ENCODE data around the gene STX2.
"Not testable (repeated sequence)": the region's sequence is repeated elsewhere in the genome, so short reads cannot be mapped to it uniquely, and the experiment has no call there.

STX2 gene

DNA sequence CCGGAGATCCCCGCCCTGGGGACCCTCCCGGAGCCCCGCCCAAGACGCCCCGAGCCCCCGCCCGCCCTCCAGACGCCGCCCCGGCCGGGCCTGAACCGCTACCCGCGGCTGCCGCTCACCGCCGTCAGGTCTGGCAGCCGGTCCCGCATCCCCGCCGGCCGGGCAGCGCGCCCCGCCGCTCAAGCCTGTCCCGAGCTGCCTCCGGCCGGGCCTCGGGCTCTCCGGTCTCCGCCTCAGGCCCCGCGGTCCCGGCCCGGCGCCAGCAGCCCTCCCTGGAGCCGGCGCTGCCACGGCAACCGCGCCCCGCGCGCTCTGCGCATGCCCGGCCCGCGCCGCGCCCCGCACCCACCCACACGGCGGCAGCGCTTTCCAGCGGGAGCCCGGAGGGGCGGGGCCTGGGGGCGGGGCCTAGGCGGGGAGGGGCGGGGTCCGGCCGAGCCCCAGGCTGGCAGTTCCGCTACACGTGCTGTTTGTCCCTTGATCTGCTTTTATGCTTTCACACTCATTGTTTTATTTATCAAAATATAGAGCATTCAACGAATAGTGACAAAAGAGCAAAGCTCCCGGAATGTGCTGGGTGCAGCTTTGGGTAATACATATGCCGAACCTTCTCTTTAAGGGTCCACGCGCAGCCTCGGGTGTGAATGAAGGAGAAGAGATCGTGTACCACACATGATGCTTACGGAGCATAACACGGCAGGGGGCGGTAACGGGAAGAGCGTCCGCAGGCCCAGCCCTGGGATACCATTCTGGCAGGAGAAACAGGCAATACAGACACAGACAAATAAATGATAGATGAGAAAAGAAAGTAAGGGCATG is at the start of gene STX2:
Gene STX2 (minus strand): TSS at position 300 of the 819 bp plus-strand sequence. CDS start 151 bp downstream, at position 149.
- DNase-seq (ENCODE audit: low read depth in 2 of 2): peak; percentile 89 to 92

GRCh38 chr12:130887190-130887589 is 48.1 kb upstream of the STX2 start:
- not testable (repeated sequence) for DNase-seq (ENCODE audit: low read depth in 2 of 2)

DNA sequence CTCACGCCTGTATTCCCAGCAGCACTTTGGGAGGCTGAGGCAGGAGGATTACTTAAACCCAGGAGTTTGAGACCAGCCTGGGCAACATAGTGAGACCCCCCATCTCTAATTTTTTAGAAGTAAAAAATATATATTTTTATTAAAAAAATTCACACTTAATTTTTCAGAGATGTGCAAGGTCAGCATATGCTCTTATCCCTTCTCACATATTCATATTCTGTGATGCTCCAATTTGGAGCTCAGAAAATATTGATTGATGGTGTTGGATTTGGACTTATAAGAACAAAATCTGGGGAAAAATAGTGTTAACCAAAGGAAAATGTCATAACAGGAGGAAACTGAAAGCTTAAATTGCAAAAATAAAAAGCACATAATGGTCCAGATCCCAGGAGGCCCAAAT is 42.5 kb upstream of the STX2 start:
- DNase-seq (ENCODE audit: low read depth in 2 of 2): no peak

- no peak for DNase-seq (ENCODE audit: low read depth in 2 of 2)
Observed at GRCh38 chr12:130881046-130881445, 42.0 kb upstream of the STX2 start.

DNA sequence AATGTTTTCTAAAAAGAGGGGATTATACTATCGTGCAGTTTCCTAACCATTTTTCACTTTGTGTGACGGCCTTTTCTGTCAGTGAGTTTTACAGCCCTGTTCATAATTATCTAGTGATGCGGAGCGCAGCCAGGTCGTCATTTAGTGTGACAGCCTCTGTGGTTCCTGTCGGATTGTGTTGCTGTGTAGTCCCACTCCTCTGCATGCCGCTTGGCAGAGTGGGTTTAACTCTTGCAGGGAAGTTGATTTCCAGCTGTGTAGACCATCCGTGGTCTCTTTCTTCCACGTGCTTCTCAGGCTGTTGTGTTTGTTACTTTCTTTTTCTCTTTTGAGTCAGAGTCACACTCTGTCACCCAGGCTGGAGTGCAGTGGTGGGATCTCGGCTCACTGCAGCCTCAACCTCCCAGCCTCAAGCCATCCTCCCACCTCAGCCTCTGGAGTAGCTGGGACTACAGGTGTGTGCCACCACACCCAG is 41.4 kb upstream of the STX2 start:
- no peak for DNase-seq (ENCODE audit: low read depth in 2 of 2)

DNA sequence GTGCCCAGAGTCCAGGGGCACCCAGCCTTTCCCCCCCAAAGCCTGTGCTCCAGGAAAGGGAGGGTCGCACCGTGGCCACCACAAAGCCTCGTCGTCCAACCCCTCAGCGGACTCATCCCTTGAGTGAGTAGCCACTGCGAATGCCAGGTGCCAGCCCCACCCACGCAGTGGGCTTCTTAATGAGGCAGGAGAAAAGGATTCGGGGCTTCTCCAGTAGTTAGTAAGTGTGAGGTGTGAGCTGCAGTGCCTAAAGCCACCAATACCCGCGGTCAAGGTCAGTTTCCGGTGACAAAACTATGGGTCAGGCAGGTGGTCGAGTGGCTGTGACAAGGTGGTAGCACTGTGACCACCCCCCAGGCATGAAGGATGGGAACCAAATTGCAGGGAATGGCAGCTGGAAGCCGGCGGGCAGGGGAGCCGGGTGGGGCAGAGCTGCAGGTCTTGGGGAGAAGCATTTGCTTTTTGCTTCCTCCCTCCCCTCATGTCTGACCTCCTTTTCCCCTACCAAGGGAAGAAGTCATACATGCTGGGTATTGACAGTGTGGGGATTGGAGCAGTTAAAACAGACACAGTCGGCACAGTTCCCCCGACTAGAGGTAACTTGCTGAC is 40.8 kb upstream of the STX2 start:
- no peak for DNase-seq (ENCODE audit: low read depth in 2 of 2)

DNA sequence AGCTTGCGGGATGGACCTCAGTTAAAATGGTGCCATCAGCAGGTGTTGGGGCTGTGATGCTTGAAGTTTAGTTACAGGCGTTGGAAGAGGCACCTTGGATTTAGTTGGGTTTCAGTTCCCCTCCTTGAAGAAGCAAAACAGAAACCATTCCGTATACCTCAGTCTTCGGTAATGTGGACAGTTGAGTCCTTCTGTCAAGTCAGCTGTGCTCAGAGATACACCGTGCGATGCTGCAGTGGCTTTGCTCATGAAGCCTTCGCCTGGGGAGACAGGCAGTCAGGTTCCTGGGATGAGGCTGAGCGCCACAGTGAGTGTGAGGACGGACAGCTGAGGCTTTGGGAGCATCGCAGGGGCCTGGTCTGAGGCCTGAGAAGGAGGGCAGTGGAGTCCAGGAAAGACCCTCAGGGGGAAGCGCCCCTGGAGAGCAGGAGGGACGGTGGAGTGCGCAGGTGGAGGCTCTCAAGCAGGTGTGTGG is 40.2 kb upstream of the STX2 start:
- DNase-seq (ENCODE audit: low read depth in 2 of 2): no peak

DNA sequence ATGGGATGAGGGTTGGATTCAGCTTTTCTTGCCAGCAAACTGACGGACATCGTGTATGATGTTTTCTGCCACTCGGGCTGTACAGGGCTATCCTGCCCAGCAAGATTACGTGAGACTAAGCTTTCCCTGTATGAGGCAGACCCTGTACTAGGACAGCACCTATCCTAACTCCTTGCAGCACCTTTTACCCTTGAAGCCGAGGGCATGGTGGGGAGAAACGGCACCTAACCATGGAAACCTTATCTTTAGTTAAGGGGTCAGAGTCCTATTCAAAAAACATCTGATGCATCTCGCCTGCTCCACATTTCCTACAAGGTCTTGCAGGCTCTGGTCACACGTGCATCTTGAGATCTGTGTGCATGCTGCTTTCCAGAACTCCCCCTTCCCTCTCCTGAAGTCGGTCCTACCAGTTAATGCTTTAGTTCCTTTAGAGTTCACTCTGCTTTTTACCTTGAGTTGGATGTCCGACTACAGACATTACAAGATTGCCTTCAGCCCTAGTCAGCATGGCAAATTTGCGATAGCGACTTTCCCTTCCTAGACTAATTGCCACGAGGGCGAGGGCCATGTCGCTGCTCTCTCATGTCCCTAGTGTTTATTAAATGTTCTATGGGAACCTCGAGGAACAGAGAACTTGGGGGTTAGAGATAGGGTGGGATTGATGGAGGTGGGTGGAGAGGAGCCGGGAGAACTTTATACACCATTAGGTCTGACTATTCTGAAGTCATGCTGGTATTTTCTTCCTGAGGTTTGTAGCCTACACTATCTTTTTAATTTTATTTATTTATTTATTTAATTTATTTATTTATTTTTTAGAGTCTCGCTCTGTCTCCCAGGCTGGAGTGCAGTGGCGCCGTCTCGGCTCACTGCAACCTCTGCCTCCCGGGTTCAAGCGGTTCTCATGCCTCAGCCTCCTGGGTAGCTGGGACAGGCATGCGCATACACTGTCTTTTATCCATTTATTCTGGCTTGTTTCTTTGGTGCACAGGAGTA is 39.4 kb upstream of the STX2 start:
- DNase-seq (ENCODE audit: low read depth in 2 of 2): no peak

DNA sequence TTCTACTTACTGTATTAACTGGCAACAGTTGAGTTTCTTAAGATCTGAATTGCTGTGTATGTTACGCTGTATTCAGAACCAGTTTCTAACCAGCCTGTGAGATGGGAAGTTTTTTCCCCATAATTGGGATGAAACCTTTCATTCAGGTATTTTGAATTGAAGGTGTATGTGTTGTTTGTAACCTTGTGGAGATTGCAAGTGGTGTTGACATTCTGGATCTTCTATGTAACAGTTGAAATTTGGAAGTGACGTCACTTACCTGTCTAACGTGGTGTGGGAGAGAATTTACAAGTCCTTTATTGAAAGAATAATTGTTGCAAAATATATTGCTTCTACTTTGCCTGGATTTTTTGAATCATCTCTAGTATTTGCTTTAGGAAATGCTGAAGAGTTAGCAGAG is 38.3 kb upstream of the STX2 start:
- DNase-seq (ENCODE audit: low read depth in 2 of 2): no peak

DNA sequence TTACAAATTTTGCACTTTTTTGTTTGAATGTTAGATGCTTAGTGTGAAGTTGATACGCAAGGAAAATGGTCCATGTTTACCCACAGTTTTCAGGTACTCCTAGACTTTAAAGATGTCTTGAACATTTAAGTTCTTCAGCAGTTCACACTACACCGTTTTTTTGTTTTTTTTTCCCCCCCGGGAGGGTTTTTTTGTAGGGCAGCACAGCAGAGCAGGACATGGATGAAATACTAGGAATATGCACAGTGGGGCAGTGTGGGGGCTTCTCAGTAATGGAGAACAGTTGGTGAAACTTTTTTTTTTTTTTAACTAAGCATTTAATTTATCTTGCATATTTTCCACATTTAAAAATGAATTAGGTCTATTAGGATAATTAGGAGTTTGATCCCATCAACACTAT is 37.7 kb upstream of the STX2 start:
- DNase-seq (ENCODE audit: low read depth in 2 of 2): no peak

DNA sequence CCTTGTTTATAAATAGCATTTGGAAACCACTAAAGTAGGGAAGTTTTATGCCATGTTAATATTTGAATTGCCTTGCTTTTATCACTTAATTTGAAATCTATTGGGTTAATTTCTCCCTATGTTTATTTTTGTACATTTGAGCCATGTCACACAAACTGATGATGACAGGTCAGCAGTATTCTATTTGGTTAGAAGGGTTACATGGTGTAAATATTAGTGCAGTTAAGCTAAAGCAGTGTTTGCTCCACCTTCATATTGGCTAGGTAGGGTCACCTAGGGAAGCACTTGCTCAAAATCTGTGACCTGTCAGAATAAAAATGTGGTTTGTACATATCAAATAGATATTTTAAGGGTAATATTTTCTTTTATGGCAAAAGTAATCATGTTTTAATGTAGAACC is 37.2 kb upstream of the STX2 start:
- no peak for DNase-seq (ENCODE audit: low read depth in 2 of 2)

GRCh38 chr12:130875708-130876107 is 36.7 kb upstream of the STX2 start:
- DNase-seq (ENCODE audit: low read depth in 2 of 2): not testable (repeated sequence)

GRCh38 chr12:130875193-130875592 is 36.1 kb upstream of the STX2 start:
- DNase-seq (ENCODE audit: low read depth in 2 of 2): no peak

GRCh38 chr12:130874696-130875095 is 35.6 kb upstream of the STX2 start:
- DNase-seq (ENCODE audit: low read depth in 2 of 2): no peak

DNA sequence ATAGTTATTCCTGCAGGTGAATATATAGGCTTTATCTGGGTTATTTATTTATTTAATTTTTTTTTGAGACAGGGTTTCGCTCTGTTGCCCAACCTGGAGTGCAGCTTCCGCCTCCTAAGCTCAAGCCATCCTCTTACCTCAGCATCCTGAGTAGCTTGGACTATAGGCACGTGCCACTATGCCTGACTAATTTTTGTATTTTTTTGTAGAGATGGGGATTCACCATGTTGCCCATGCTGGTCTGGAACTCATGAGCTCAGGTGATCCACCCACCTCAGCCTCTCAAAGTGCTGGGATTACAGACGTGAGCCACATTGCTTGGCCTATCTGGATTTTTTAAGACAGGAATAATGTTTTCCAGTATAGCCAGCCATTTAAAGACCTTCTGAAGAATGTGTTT is 34.8 kb upstream of the STX2 start:
- DNase-seq (ENCODE audit: low read depth in 2 of 2): no peak

DNA sequence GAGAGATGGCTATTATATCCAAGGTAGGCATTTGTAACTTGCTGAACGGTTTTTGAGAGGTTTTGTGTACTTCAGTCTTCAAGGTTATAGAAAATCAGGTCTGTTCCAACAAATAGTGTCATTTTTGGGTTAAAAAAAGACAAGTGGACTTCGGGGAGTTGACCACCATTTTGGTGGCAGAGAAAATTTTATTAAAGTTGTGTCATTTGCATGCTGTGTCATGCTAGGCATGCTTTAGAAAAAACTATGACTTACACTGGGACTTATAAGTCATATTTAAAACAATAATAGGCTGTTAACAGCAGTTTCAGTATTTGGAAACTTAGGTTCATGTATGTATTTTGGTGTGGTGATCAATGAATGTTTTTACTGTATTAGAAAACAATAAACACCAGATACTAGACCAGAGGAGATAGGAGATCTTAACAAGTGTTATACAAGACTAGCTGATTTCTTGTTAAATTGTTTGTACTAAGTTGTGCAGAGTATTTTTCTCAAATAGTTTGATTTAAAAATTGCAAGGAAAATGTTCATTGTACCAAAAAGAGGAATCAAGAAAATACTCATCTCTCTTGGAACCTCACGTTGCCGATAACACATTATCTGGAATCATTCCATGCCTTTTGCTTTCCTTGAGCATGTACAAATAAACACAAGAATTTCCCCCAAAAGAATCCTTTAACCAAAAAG is 34.2 kb upstream of the STX2 start:
- DNase-seq (ENCODE audit: low read depth in 2 of 2): no peak

DNA sequence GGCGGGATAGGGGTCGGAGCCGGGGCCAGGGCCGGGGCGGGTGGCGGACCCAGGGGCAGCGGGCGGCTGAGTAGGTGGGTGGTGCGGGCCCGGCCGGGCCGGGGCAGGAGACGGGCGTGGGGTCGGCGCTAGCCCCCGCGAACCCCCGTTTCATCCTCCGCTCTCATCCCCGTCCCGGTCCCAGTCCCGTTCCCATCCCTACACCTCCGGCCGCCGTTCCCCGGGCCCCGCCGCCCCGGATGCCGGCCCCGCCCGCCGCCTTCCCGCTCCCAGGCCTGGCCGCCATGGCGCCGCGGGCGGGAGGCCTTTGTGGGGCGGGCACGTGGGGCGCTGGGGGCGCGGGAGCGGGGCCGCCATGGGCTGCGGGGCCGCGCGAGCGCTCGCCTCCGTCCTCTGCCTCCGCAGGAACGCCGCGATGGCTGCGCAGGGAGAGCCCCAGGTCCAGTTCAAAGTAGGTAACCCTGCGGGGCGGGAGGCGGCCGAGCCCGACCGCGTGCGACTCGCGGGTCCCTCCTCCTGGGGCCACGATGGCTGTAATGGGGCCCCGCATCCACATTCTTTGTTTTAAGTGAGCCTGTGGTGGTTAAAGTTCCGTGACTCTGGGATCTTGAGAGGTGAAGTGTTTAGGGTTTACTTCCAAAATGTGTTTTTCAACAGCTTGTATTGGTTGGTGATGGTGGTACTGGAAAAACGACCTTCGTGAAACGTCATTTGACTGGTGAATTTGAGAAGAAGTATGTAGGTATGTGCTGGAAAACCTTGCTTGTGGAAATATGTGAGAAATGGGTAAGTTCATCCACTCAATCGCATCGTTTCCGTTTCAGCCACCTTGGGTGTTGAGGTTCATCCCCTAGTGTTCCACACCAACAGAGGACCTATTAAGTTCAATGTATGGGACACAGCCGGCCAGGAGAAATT is 33.4 kb upstream of the STX2 start:
- peak; percentile 21 to 49 for DNase-seq (ENCODE audit: low read depth in 2 of 2)

DNA sequence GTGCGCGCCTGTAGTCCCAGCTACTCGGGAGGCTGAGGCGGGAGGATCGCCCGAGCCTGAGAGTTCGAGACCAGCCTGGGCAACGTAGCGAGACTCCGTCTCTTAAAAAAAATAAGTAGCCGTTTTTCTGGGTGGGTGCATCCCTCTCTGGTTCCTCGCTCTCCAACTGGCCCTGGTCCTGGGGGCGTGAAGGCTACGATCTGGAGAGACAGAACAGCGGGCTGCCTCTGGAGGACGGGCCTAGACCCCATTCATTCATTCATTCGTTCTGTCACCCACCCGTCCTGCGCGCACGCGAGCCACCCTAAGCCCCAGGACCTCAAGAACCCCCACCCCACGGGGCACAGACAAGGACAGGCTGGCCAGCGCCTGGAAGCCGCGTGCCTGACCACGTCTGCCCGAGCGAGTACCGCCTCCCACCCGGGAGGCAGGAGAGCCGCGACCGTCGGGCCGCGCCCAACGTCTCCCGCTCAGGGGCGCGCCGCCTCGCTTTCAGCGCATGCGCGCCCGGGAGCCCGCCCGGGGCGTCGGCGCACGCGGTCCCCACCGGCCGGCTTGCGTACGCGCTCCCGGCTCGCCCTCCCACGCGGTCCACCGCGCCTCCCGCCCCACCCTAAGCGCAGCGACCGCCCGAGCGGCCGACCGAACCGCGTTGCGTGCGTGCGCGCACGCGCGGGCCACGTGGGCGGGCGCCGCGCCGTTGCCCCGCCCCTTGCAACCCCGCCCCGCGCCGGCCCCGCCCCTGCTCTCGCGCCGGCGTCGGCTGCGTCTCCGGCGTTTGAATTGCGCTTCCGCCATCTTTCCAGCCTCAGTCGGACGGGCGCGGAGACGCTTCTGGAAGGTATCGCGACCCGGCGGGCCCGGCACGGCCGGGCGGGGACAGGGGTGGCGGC is 32.5 kb upstream of the STX2 start, which contains the start of gene RAN:
Gene RAN (plus strand): TSS at position 781 of the 893 bp plus-strand sequence. CDS start 528 bp downstream, outside the sequence.
- peak; percentile 91 to 95 for DNase-seq (ENCODE audit: low read depth in 2 of 2)

All from stimulated activated CD4-positive, alpha-beta T cell treated with anti-CD3 and anti-CD28 coated beads, Interleukin-1b, Interleukin-23, amount 100 ng/mL, for 4 hours (primary cell).